Mesendoderm (in vitro differentiated cells): ENCODE data around the gene TTC12.

Experiments
- DNase-seq: peaks from one replicate; pipeline ENCODE4 v3.0.0; 2013
- H2AK5ac ChIP-seq: 2 replicates; pipeline ENCODE4 v1.6.1; 2013; ENCODE audit warnings: low read length, inconsistent platforms
- H2BK120ac ChIP-seq: 2 replicates; pipeline ENCODE4 v1.6.1; 2013; ENCODE audit warnings: low read depth, mild to moderate bottlenecking, low read length, moderate library complexity, mixed read lengths
- H2BK15ac ChIP-seq: replicated peaks from 2 replicates; pipeline ENCODE4 v1.6.1; 2013; ENCODE audit warnings: low read depth, mild to moderate bottlenecking, moderate library complexity
- H2BK5ac ChIP-seq: 2 replicates; pipeline ENCODE4 v1.6.1; 2013; ENCODE audit warnings: low read length, inconsistent platforms
- H3K18ac ChIP-seq: 2 replicates; pipeline ENCODE4 v1.6.1; 2013; ENCODE audit warnings: mild to moderate bottlenecking, low read length, mixed read lengths
- H3K23ac ChIP-seq: one replicate; pipeline ENCODE4 v1.6.1; 2013; ENCODE audit warnings: low read length
- H3K27ac ChIP-seq: 2 replicates; pipeline ENCODE4 v1.5.1; 2013; ENCODE audit warnings: low read depth, mild to moderate bottlenecking, inconsistent platforms, low read length, moderate library complexity
- H3K27me3 ChIP-seq: 2 replicates; pipeline ENCODE4 v1.6.1; 2013; ENCODE audit warnings: low read length, control low read depth, mild to moderate bottlenecking, inconsistent platforms; ENCODE audit not compliant: insufficient read depth, poor library complexity
- H3K36me3 ChIP-seq: 2 replicates; pipeline ENCODE4 v1.6.1; 2013; ENCODE audit warnings: low read length, inconsistent platforms; ENCODE audit not compliant: control insufficient read depth, insufficient read depth
- H3K4ac ChIP-seq: one replicate; pipeline ENCODE4 v1.6.1; 2013; ENCODE audit warnings: low read depth, mild to moderate bottlenecking, low read length, moderate library complexity
- H3K4me1 ChIP-seq: 2 replicates; pipeline ENCODE4 v1.6.1; 2013; ENCODE audit warnings: low read depth, low read length, inconsistent platforms; ENCODE audit not compliant: control insufficient read depth
- H3K4me2 ChIP-seq: 2 replicates; pipeline ENCODE4 v1.6.1; 2013; ENCODE audit warnings: low read length
- H3K4me3 ChIP-seq: 2 replicates; pipeline ENCODE4 v1.5.1; 2013; ENCODE audit warnings: mild to moderate bottlenecking, low read length
- H3K56ac ChIP-seq: one replicate; pipeline ENCODE4 v1.6.1; 2013; ENCODE audit warnings: low read length
- H3K79me1 ChIP-seq: 2 replicates; pipeline ENCODE4 v1.6.1; 2013; ENCODE audit warnings: low read length, inconsistent platforms
- H3K79me2 ChIP-seq: 2 replicates; pipeline ENCODE4 v1.6.1; 2013; ENCODE audit warnings: mild to moderate bottlenecking, low read length; ENCODE audit not compliant: control insufficient read depth, insufficient read depth
- H3K9ac ChIP-seq: 2 replicates; pipeline ENCODE4 v1.6.1; 2013; ENCODE audit warnings: low read length, inconsistent platforms
- H4K5ac ChIP-seq: one replicate; pipeline ENCODE4 v1.6.1; 2013; ENCODE audit warnings: low read length
- H4K8ac ChIP-seq: one replicate; pipeline ENCODE4 v1.6.1; 2013; ENCODE audit warnings: low read depth, mild to moderate bottlenecking, control low read depth, low read length, moderate library complexity
- WGBS: extraction: QIAGEN DNeasy Blood & Tissue Kit; methylation state at CpG from one replicate; pipeline ENCODE4 v1.1.7; 2013; ENCODE audit warnings: low lambda C conversion rate, missing lambda C conversion rate; ENCODE audit not compliant: insufficient coverage; ENCODE audit errors: extremely low coverage; 5-methylcytosine and 5-hydroxymethylcytosine counted together

TTC12 gene

GRCh38 chr11:113400631-113401230 is 86.3 kb downstream of the TTC12 start:
- H2AK5ac ChIP-seq: no peak overlapping the region
- no peak overlapping the region for H4K5ac ChIP-seq
- no peak overlapping the region for H3K27ac ChIP-seq
- no peak overlapping the region for H3K4me2 ChIP-seq
- no peak overlapping the region for H3K56ac ChIP-seq
- no peaks in the 10 kb centered on the region for H3K27me3 ChIP-seq
- no peak overlapping the region for H3K23ac ChIP-seq
- no peak overlapping the region for H3K9ac ChIP-seq
- WGBS: no CpG with 5 or more reads among the region's 5 CpGs
- H4K8ac ChIP-seq: no peak overlapping the region
- no peak overlapping the region for H3K4ac ChIP-seq
- no peak for DNase-seq
- no peaks in the 10 kb centered on the region for H3K4me1 ChIP-seq
- no peak overlapping the region for H2BK5ac ChIP-seq
- H2BK120ac ChIP-seq: no peak overlapping the region
- no peaks in the 10 kb centered on the region for H3K36me3 ChIP-seq
- H2BK15ac ChIP-seq: no peak overlapping the region
- H3K79me2 ChIP-seq: no peaks in the 10 kb centered on the region
- no peak overlapping the region for H3K18ac ChIP-seq
- no peaks in the 10 kb centered on the region for H3K79me1 ChIP-seq
- no peak overlapping the region for H3K4me3 ChIP-seq

- Histone ChIP-seq H3K4me3 (no peak overlapping the region), H3K18ac (no peak overlapping the region), H3K56ac (no peak overlapping the region), H2BK15ac (no peak overlapping the region), H3K9ac (no peak overlapping the region), H4K8ac (no peak overlapping the region), H3K4ac (no peak overlapping the region), H3K4me1 (no peaks in the 10 kb centered on the region), H4K5ac (no peak overlapping the region), H3K79me1 (no peaks in the 10 kb centered on the region), H3K23ac (no peak overlapping the region), H3K4me2 (no peak overlapping the region), H2AK5ac (no peak overlapping the region), H3K36me3 (no peaks in the 10 kb centered on the region), H2BK120ac (no peak overlapping the region), H3K27ac (no peak overlapping the region), H3K79me2 (no peaks in the 10 kb centered on the region), H3K27me3 (no peaks in the 10 kb centered on the region), H2BK5ac (no peak overlapping the region)
- DNase-seq: no peak
- no CpG with 5 or more reads among the region's 2 CpGs for WGBS
These were observed 87.3 kb downstream of the TTC12 start for GRCh38 chr11:113401718-113402117.

GRCh38 chr11:113404859-113405430 is 90.6 kb downstream of the TTC12 start:
- Histone ChIP-seq H3K23ac (no peak overlapping the region), H4K8ac (no peak overlapping the region), H2BK15ac (no peak overlapping the region), H2AK5ac (no peak overlapping the region), H2BK120ac (no peak overlapping the region), H3K18ac (no peak overlapping the region), H3K27ac (no peak overlapping the region), H3K79me1 (no peaks in the 10 kb centered on the region), H3K27me3 (no peaks in the 10 kb centered on the region), H4K5ac (no peak overlapping the region), H3K56ac (no peak overlapping the region), H3K4me2 (no peak overlapping the region), H3K4me1 (no peaks in the 10 kb centered on the region), H3K4me3 (no peak overlapping the region), H3K9ac (no peak overlapping the region), H2BK5ac (no peak overlapping the region), H3K36me3 (no peaks in the 10 kb centered on the region), H3K79me2 (no peaks in the 10 kb centered on the region), H3K4ac (no peak overlapping the region)
- no CpG with 5 or more reads among the region's 7 CpGs for WGBS
- DNase-seq: no peak

- no peaks in the 10 kb centered on the region for H3K27me3 ChIP-seq
- WGBS: no CpG with 5 or more reads among the region's 7 CpGs
These were observed 91.5 kb downstream of the TTC12 start for GRCh38 chr11:113405724-113406478.

GRCh38 chr11:113407163-113407562 is 92.8 kb downstream of the TTC12 start:
- no peaks in the 10 kb centered on the region for H3K4me1 ChIP-seq
- no peak overlapping the region for H2BK120ac ChIP-seq
- no peak overlapping the region for H3K18ac ChIP-seq
- H3K27me3 ChIP-seq: no peaks in the 10 kb centered on the region
- H2AK5ac ChIP-seq: no peak overlapping the region
- no peak overlapping the region for H3K56ac ChIP-seq
- H4K5ac ChIP-seq: no peak overlapping the region
- no peaks in the 10 kb centered on the region for H3K79me1 ChIP-seq
- no peaks in the 10 kb centered on the region for H3K79me2 ChIP-seq
- H3K23ac ChIP-seq: no peak overlapping the region
- no peak overlapping the region for H2BK5ac ChIP-seq
- no peaks in the 10 kb centered on the region for H3K36me3 ChIP-seq
- no peak overlapping the region for H4K8ac ChIP-seq
- no peak overlapping the region for H3K9ac ChIP-seq
- DNase-seq: no peak
- no peak overlapping the region for H3K4me2 ChIP-seq
- no peak overlapping the region for H3K4me3 ChIP-seq
- no peak overlapping the region for H3K27ac ChIP-seq
- no CpG with 5 or more reads among the region's 3 CpGs for WGBS
- H2BK15ac ChIP-seq: no peak overlapping the region
- no peak overlapping the region for H3K4ac ChIP-seq

More at GRCh38 chr11:113405724-113406478, 91.5 kb downstream of the TTC12 start:
- Histone ChIP-seq H3K23ac (no peak overlapping the region), H3K79me2 (no peaks in the 10 kb centered on the region), H3K4me3 (no peak overlapping the region), H2BK15ac (no peak overlapping the region), H3K79me1 (no peaks in the 10 kb centered on the region), H2BK120ac (no peak overlapping the region), H3K36me3 (no peaks in the 10 kb centered on the region), H3K18ac (no peak overlapping the region), H4K5ac (no peak overlapping the region), H2AK5ac (no peak overlapping the region), H3K56ac (no peak overlapping the region), H3K4ac (no peak overlapping the region), H4K8ac (no peak overlapping the region), H3K27ac (no peak overlapping the region), H3K4me2 (no peak overlapping the region), H2BK5ac (no peak overlapping the region), H3K9ac (no peak overlapping the region), H3K4me1 (no peaks in the 10 kb centered on the region)
- DNase-seq: no peak
